HG02943 (cell line): ENCODE results near the gene NT5DC2.

Experiments used
- ATAC-seq: cut with Tn5 transposase; IDR thresholded peaks from one replicate; pipeline ENCODE4 v1.9.1; 2021; ENCODE audit warnings: mild to moderate bottlenecking, low read depth, moderate library complexity; ENCODE audit not compliant: unreplicated experiment

Gene NT5DC2

GRCh38 chr3:52513281-52513680 lies 20.4 kb downstream of the NT5DC2 start:
- ATAC-seq: no peak

- no peak for ATAC-seq
Measured at GRCh38 chr3:52512727-52513126, 20.9 kb downstream of the NT5DC2 start.

GRCh38 chr3:52512105-52512504 lies 21.6 kb downstream of the NT5DC2 start:
- ATAC-seq: no peak

GRCh38 chr3:52511509-52511908 lies 22.1 kb downstream of the NT5DC2 start:
- no peak for ATAC-seq

GRCh38 chr3:52509753-52510328 lies 23.8 kb downstream of the NT5DC2 start:
- no peak for ATAC-seq

- ATAC-seq: no peak
Measured at GRCh38 chr3:52507359-52507758, 26.3 kb downstream of the NT5DC2 start.

GRCh38 chr3:52506266-52506966 lies 27.2 kb downstream of the NT5DC2 start:
- ATAC-seq: no peak

GRCh38 chr3:52504977-52505376 lies 28.7 kb downstream of the NT5DC2 start:
- no peak for ATAC-seq

GRCh38 chr3:52503788-52504424 lies 29.8 kb downstream of the NT5DC2 start:
- ATAC-seq: no peak

- no peak for ATAC-seq
Measured at GRCh38 chr3:52502808-52503350, 30.8 kb downstream of the NT5DC2 start.

GRCh38 chr3:52502001-52502400 lies 31.7 kb downstream of the NT5DC2 start:
- no peak for ATAC-seq

GRCh38 chr3:52501046-52501445 lies 32.6 kb downstream of the NT5DC2 start:
- ATAC-seq: no peak

GRCh38 chr3:52498137-52499054 lies 35.3 kb downstream of the NT5DC2 start:
- no peak for ATAC-seq

- no peak for ATAC-seq
Measured at GRCh38 chr3:52495777-52496602, 37.7 kb downstream of the NT5DC2 start.

- ATAC-seq: no peak
Measured at GRCh38 chr3:52494886-52495495, 38.7 kb downstream of the NT5DC2 start, which contains the start of gene STAB1. Gene STAB1, plus strand, starts transcription at chr3:52495338. Its CDS starts 76 bp downstream, at chr3:52495414.

- ATAC-seq: no peak
Measured at GRCh38 chr3:52494445-52494844, 39.2 kb downstream of the NT5DC2 start.

- no peak for ATAC-seq
Measured at GRCh38 chr3:52493232-52494017, 40.2 kb downstream of the NT5DC2 start.

- ATAC-seq: no peak
Measured at GRCh38 chr3:52492059-52492458, 41.6 kb downstream of the NT5DC2 start.
